Psoas muscle (tissue), 8 donors: ENCODE results near the gene OBSCN. TPM values are rescaled to one million over a fixed set of nuclear protein-coding genes. Genes with fewer than 3 reads are reported as not detected.
A peak's percentile ranks its signal among the peaks of the same experiment; 100 is the strongest.

Experiments
- ATAC-seq, 4 donors: fragments of 200-7000 bp; cut with Tn5 transposase; one replicate each; pipeline ENCODE4 v1.9.1; 2020; ENCODE audit warnings: moderate library complexity in 3 of 4, mild to moderate bottlenecking in 2 of 4
- DNase-seq, 2 donors: peaks; one replicate each; pipeline ENCODE4 v3.0.0-alpha.2; 2020
- H3K27ac ChIP-seq: fragments of 200-600 bp; one replicate; pipeline ENCODE4 v1.8.0; 2022
- H3K27me3 ChIP-seq, 3 donors: fragments of 200-600 bp in 1 of 3; one replicate each; pipeline versions ENCODE4 v1.6.1 to v1.8.0; 2013 to 2022; ENCODE audit warnings: low read length in 2 of 3, mild to moderate bottlenecking in 2 of 3, moderate library complexity in 1 of 3; ENCODE audit not compliant: insufficient read depth in 3 of 3
- H3K36me3 ChIP-seq, 2 donors: fragments of 200-600 bp in 1 of 2; one replicate each; pipeline versions ENCODE4 v1.6.1 to v1.8.0; 2013 to 2022; ENCODE audit warnings: low read depth in 1 of 2, mild to moderate bottlenecking in 1 of 2, moderate library complexity in 1 of 2; ENCODE audit not compliant: insufficient read depth in 1 of 2
- H3K4me1 ChIP-seq: fragments of 200-600 bp; one replicate; pipeline ENCODE4 v1.8.0; 2022
- H3K4me3 ChIP-seq: fragments of 200-600 bp; one replicate; pipeline ENCODE4 v1.8.0; 2022; ENCODE audit warnings: mild to moderate bottlenecking
- H3K9me3 ChIP-seq: fragments of 200-600 bp; one replicate; pipeline ENCODE4 v1.8.0; 2022
- WGBS, 3 donors: extraction: QIAGEN DNeasy Blood & Tissue Kit; methylation state at CpG; one replicate each; pipeline versions ENCODE4 v1.1.6 to v1.1.7; 2013; 5-methylcytosine and 5-hydroxymethylcytosine counted together
- intact Hi-C, 2 donors: fragments of 100-400 bp; cut with DNase I; formaldehyde crosslinking; loops; one replicate each; pipeline versions ENCODE4 v1.11.0 to v1.14.2; 2022
- polyA plus RNA-seq, 3 donors: library from polyadenylated mRNA; stranded (reverse); fragments of 200-250 nt; gene quantifications; one replicate each; pipeline ENCODE4 v1.2.3, GENCODE V29; 2013
- total RNA-seq, 4 donors: library from RNA; stranded (reverse); fragmentation: NEBNext Ultra II Directional in 2 of 4; extraction: Animal tissue kit (Norgen Biotek cat#: 25700) in 2 of 4; gene quantifications; one replicate each; pipeline versions ENCODE4 v1.2.1 to v1.2.4, GENCODE V29; 2021 to 2023
- TF ChIP-seq, protein P1 (sequence below): fragments of 200-600 bp; IDR thresholded peaks from one replicate; pipeline ENCODE4 v1.8.0; 2022; ENCODE audit warnings: antibody characterized with exemption
- donor health status: healthy with polysubstance abuse.
- donor health status: DM: no; HTN: no; CAD: no; lungs with moderate emphysema.
- donor health status: Bipolar disorder and iron deficiency.
- donor health status: healthy.
- donor health status: DM: yes; HTN: yes; CAD: no.
- donor health status: DM: no; HTN: no; CAD: no.
- donor health status: DM: no; HTN: no; CAD: no.
- donor health status: DM: yes; HTN: yes; CAD: no.

Gene OBSCN
- total and polyA plus RNA-seq, 7 donors = 397 to 1,869 (median 1,061) TPM

DNA sequence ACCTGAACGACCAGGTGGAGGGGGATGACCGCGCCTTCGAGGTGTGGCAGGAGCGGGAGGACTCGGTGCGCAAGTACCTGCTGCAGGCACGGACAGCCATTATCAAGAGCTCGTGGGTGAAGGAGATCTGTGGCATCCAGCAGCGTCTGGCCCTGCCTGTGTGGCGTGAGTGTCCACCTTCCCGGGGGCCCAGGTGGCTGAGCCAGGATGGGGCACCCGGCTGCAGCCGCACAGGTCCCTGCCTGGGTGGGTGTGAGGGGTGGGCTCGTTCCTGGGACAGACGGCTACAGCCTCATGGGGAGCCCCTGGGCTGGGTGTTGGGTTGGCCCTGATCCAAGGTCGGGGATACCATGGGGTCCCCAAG is 133.6 kb downstream of the OBSCN start:
- intact Hi-C loops = no loop called here
- Histone ChIP-seq H3K4me3 (no peak overlapping the region), H3K4me1 (peaks cover 10% of the 10 kb centered on the region), H3K9me3 (no peaks in the 10 kb centered on the region), H3K36me3 (peaks cover 4 to 98% of the 10 kb centered on the region in 2 donors), H3K27ac (no peak overlapping the region), H3K27me3 (no peaks in the 10 kb centered on the region)
- ATAC-seq (no peak), DNase-seq (peak; percentile 9 to 50)
- TF ChIP-seq, protein P1, sequence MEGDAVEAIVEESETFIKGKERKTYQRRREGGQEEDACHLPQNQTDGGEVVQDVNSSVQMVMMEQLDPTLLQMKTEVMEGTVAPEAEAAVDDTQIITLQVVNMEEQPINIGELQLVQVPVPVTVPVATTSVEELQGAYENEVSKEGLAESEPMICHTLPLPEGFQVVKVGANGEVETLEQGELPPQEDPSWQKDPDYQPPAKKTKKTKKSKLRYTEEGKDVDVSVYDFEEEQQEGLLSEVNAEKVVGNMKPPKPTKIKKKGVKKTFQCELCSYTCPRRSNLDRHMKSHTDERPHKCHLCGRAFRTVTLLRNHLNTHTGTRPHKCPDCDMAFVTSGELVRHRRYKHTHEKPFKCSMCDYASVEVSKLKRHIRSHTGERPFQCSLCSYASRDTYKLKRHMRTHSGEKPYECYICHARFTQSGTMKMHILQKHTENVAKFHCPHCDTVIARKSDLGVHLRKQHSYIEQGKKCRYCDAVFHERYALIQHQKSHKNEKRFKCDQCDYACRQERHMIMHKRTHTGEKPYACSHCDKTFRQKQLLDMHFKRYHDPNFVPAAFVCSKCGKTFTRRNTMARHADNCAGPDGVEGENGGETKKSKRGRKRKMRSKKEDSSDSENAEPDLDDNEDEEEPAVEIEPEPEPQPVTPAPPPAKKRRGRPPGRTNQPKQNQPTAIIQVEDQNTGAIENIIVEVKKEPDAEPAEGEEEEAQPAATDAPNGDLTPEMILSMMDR = no peak
- WGBS, 3 donors = 84 to 91% (median 85%) methylated on average over 17 of the region's 17 CpGs

DNA sequence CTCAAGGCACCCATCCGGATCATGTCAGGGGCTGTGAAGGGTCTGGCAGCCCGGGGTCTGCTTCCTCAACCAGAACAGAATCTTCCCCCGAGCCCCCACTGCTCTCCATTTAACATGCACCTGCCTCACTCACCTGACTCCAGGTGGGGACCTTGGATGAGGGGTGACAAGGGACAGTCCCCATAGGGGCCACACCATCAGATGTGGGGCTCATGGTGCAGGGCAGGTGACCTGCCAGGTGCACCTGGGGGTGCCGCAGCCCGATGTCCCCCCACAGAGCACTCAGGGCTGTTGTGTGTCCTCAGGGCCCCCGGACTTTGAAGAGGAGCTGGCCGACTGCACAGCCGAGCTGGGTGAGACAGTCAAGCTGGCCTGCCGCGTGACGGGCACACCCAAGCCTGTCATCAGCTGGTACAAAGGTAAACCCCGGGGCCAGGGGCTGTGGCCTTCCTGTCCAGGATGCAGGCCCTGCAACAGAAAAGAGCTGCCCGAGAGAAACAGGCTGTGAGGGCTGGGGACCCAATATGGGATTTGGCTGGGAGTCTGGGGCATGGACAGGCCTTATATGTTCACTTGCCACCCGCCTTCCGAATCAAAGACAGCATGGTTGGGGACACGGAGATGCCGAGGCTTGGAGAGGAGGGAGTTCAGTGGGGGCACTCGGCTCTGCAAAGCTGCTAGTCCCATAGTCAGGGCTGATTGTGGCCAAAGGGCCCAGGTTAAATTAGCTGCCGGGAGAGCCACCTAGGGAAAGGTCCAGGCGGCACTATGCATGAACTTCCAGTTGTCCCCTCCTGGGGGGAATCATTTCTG is 134.2 kb downstream of the OBSCN start:
- peaks cover 8 to 97% of the 10 kb centered on the region in 2 donors for H3K36me3 ChIP-seq

DNA sequence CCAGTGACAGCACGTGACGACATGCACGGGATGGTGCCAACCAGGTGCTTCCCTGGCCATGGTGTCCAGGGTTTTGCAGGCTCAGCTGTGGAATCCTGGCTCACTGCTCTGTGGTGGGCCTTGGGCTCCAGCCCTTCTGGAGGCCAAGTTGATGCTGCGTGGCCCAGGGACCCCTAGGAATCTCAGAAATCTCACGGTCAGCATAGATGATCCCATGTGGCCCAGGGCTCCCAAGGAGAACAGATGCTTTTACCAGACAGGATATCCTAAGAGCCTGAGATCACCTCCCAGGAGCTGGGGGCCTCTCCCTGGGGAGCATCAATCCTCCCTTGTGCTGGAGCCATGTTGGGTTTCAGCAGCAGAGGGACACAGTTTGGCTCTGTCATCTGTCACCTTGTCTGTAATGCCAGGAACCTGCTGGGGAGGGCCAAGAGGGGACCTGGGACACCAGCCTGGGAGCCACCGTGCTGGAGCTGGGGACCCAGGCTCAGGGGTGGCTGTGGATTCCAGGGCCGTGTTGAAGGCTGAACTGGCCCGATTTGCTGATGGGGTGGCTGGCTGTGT is 134.9 kb downstream of the OBSCN start:
- Histone ChIP-seq H3K36me3 (peaks cover 8 to 97% of the 10 kb centered on the region in 2 donors), H3K4me3 (no peak overlapping the region), H3K4me1 (peaks cover 10% of the 10 kb centered on the region), H3K27me3 (no peaks in the 10 kb centered on the region), H3K9me3 (no peaks in the 10 kb centered on the region), H3K27ac (no peak overlapping the region)
- intact Hi-C loops = no loop called here
- WGBS, 3 donors = 24 to 47% (median 37%) methylated on average over 8 of the region's 8 CpGs
- peak; percentile 17 to 66 for DNase-seq
- TF ChIP-seq, protein P1 = no peak
- peak in 3 of 4 donors; percentile 3 to 18 (median 9) for ATAC-seq

More for the DNA sequence above, 134.2 kb downstream of the OBSCN start:
- H3K27ac ChIP-seq = no peak overlapping the region
- H3K4me3 ChIP-seq = no peak overlapping the region
- ATAC-seq (no peak), DNase-seq (peak; percentile 16 to 52)
- no peaks in the 10 kb centered on the region for H3K27me3 ChIP-seq
- WGBS, 3 donors = 76 to 80% (median 79%) methylated on average over 20 of the region's 20 CpGs
- intact Hi-C loops = no loop called here
- H3K4me1 ChIP-seq = peaks cover 10% of the 10 kb centered on the region
- no peaks in the 10 kb centered on the region for H3K9me3 ChIP-seq
- TF ChIP-seq, protein P1 = no peak

DNA sequence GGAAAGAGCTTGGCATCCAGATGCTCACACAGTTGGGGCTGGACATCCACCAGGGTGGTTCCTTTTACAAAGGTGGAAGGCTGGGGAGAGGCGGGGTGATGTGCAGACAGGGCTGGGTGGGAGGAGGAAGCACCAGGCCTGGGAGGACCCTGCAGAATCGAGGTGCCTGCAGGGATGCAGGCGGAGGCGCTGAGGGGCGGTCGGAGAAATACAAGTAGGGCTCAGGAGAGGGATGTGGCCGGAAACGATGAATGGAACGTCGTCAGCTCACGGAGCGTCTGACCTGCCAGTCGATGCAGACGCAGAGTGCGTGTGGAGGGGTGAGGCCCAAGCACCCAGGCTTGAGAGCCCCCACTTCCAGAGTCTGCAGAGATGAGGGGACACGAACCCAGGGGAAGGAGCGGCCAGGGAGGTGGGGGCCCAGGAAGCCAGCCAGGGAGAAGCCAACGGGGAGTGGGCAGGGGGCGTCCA is 135.4 kb downstream of the OBSCN start:
- intact Hi-C loops = no loop called here
- H3K36me3 ChIP-seq = peaks cover 8 to 97% of the 10 kb centered on the region in 2 donors
- no peaks in the 10 kb centered on the region for H3K9me3 ChIP-seq
- no peaks in the 10 kb centered on the region for H3K27me3 ChIP-seq
- H3K4me1 ChIP-seq = peaks cover 10% of the 10 kb centered on the region
- H3K4me3 ChIP-seq = no peak overlapping the region
- TF ChIP-seq, protein P1 = no peak
- DNase-seq (peak; percentile 12 to 49), ATAC-seq (peak in 2 of 4 donors; percentile 1 to 4)
- H3K27ac ChIP-seq = no peak overlapping the region
- WGBS, 3 donors = 67 to 88% (median 75%) methylated on average over 18 to 19 of the region's 19 CpGs
